ENCODE data around the gene THAP3.

Gene THAP3

DNA sequence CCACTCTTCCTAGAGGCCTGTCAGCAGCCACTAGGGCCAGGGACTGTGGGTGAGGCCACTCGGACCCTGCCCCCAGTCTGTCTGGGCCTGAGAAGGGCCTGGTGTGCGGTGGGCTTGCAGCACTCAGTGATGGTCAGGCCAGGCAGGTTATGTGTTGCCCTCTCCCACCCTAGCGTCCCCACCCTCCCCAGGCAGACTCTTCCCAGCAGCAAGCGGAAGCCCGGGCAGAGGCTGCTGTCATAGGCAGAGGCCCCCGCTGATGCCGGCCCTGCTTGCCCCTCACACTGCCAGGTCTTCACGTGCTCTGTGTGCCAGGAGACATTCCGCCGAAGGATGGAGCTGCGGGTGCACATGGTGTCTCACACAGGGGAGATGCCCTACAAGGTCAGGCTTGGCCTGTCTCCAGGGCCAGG lies 38.3 kb upstream of the THAP3 start:
- TF ChIP-seq, protein P1, sequence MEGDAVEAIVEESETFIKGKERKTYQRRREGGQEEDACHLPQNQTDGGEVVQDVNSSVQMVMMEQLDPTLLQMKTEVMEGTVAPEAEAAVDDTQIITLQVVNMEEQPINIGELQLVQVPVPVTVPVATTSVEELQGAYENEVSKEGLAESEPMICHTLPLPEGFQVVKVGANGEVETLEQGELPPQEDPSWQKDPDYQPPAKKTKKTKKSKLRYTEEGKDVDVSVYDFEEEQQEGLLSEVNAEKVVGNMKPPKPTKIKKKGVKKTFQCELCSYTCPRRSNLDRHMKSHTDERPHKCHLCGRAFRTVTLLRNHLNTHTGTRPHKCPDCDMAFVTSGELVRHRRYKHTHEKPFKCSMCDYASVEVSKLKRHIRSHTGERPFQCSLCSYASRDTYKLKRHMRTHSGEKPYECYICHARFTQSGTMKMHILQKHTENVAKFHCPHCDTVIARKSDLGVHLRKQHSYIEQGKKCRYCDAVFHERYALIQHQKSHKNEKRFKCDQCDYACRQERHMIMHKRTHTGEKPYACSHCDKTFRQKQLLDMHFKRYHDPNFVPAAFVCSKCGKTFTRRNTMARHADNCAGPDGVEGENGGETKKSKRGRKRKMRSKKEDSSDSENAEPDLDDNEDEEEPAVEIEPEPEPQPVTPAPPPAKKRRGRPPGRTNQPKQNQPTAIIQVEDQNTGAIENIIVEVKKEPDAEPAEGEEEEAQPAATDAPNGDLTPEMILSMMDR (IDR thresholded peaks at IDR 0.05; ENCODE audit: low read depth, low read length), result no peak
- no peak for DNase-seq (ENCODE audit: extremely low read depth, low read depth)

DNA sequence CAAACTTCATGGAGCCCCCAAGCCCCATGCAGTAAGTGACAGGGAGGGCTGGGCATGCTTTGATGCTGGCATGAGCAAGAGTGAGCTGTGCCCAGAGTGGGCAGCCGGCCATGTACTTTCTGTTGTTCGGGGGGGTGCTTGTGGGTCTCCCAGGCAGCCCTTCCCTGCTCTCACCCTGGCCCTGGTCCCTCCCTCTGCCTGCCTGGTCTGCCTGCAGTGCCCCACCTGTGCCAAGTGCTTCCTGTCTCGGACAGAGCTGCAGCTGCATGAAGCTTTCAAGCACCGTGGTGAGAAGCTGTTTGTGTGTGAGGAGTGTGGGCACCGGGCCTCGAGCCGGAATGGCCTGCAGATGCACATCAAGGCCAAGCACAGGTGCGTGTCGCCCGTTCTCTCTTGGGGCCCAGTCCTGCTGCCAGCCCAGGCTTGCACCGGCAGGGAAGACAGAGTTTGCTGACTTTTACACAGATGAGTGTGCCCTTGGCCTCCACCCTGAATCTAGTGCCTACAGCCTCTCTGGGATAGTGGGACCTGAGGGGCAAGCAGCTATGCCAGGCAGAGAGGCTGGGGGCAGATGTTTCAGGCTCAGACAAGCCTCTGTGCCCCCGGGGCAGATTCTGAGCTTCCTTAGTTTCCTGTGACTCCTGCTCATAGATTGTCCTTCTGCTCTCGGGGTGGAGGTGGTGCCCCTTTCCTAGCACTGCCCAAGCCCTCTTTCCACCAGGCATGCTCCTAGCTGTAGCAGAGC lies 37.2 kb upstream of the THAP3 start:
- TF ChIP-seq, protein P1 (IDR thresholded peaks at IDR 0.05; ENCODE audit: low read depth, low read length), result no peak
- no peak for DNase-seq (ENCODE audit: extremely low read depth, low read depth)

DNA sequence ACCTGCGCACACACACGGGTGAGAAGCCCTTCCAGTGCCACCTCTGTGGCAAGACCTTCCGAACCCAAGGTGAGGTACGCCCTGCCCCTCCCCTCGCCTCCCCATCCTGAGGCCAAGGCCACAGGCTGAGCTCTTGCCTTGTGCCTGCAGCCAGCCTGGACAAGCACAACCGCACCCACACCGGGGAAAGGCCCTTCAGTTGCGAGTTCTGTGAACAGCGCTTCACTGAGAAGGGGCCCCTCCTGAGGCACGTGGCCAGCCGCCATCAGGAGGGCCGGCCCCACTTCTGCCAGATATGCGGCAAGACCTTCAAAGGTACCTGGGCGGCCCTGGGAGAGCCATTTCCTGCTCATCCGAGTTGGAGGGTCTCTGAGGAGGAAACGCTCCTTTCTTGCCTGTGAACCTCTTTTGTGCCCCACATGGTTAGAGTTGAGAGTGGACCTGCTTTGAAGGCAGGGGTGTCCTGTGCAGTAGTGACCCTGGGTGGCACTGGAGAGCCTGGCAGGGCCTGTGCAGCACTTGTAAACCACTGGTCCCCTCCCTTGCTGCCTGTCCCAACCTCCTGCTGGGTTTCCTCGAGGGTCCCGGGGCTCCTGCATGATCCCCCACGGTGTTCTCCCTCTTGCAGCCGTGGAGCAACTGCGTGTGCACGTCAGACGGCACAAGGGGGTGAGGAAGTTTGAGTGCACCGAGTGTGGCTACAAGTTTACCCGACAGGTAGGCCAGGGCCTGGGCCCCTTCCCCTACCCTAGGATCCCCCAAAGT lies 36.4 kb upstream of the THAP3 start:
- TF ChIP-seq, protein P1 (IDR thresholded peaks at IDR 0.05; ENCODE audit: low read depth, low read length), result no peak
- no peak for DNase-seq (ENCODE audit: extremely low read depth, low read depth)

DNA sequence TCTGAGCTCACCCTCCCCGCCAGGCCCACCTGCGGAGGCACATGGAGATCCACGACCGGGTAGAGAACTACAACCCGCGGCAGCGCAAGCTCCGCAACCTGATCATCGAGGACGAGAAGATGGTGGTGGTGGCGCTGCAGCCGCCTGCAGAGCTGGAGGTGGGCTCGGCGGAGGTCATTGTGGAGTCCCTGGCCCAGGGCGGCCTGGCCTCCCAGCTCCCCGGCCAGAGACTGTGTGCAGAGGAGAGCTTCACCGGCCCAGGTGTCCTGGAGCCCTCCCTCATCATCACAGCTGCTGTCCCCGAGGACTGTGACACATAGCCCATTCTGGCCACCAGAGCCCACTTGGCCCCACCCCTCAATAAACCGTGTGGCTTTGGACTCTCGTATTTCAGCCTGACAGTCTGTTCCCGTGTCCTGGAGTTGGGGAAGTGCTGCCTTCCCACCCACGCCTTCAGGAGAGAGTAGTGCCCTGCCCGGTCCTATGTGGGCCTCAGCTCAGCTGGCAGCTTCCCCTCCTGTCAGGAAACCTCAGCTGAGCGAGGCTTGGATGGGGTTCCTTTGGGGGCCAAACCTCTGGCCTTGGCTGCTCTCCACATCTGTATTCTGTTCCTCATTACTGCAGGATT lies 35.7 kb upstream of the THAP3 start:
- DNase-seq (ENCODE audit: extremely low read depth, low read depth), result no peak
- TF ChIP-seq, protein P1 (IDR thresholded peaks at IDR 0.05; ENCODE audit: low read depth, low read length), result no peak

DNA sequence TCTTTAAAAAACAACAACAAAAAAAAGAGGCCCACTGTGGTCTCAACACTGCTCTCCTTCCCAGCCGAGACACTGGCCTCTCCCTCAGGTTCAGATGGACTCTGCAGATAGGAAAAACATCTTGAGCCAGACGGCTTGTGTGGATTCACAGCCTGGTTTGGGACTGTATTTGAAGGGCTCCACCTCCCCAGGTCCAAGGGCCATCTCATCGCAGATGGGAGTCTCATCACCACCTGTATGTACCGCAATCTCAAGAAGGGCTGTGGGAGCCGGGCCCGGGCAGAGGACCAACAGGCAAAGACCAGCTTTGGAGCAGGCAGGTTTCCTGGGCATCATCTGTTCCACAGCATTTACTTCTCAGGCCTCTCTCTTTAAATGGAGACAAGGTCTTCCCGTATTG lies 34.6 kb upstream of the THAP3 start:
- no peak for DNase-seq (ENCODE audit: extremely low read depth, low read depth)
- TF ChIP-seq, protein P1 (IDR thresholded peaks at IDR 0.05; ENCODE audit: low read depth, low read length), result no peak

DNA sequence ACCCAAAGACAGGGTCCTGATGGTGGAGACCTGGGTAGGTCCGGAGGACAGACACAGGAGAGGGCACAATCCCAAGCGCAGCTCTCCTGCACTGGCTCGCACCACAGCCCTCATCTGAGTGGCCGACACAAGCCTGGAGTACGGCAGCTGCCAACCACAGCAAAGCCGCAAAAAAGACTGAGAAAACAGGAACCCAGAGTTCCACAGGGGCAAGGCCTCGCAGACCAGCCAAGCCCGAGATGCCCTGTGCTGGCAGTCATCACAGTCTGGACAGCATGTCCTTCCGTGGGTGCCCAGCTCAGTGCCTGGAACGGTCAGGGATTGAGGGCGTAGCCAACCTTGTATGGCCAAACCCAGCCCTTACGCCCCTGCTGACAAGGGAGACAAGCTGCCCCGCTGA lies 33.4 kb upstream of the THAP3 start:
- no peak for DNase-seq (ENCODE audit: extremely low read depth, low read depth)

More for the DNA sequence above, 33.4 kb upstream of the THAP3 start:
- TF ChIP-seq, protein P1 (IDR thresholded peaks at IDR 0.05; ENCODE audit: low read depth, low read length), result no peak

Data from AG09319 (cell line).